Panc1 (cell line): ENCODE measurements around the gene UVSSA. TPM values are rescaled to one million over a fixed set of nuclear protein-coding genes. Genes with fewer than 3 reads are reported as not detected.

Experiments used
- ATAC-seq: fragments of 200-7000 bp; cut with Tn5 transposase; 2 replicates; pipeline ENCODE4 v1.9.1; 2020; ENCODE audit warnings: mild to moderate bottlenecking, moderate library complexity
- BruUV-seq: library from RNA; stranded (reverse); fragments of 400-500 nt; replicated peaks from 2 replicates; lab custom pipeline; 2021; lab: Mats Ljungman, UMichigan
- CTCF ChIA-PET: fragments of 300-600 bp; sonication (Branson Sonifier 250); formaldehyde crosslinking; loops from one replicate; lab custom pipeline; 2022; ENCODE audit warnings: antibody characterized with exemption; lab: Charles Lee
- POLR2A ChIA-PET: fragments of 300-600 bp; sonication (Branson Sonifier 250); formaldehyde crosslinking; loops from one replicate; lab custom pipeline; 2022; ENCODE audit warnings: antibody characterized with exemption; lab: Charles Lee
- DNase-seq: peaks from one replicate; pipeline ENCODE4 v3.0.0-alpha.2; 2010; ENCODE audit warnings: low read depth, low spot score
- H3K27ac ChIP-seq: 2 replicates; pipeline ENCODE4 v1.5.1; 2011; ENCODE audit warnings: mild to moderate bottlenecking, low read length, inconsistent platforms
- H3K27me3 ChIP-seq: fragments of 200-500 bp; sonication (Bioruptor generic); 2 replicates; pipeline ENCODE4 v1.6.0; 2014; ENCODE audit warnings: low read length, inconsistent platforms; ENCODE audit not compliant: control insufficient read depth, insufficient read depth
- H3K36me3 ChIP-seq: fragments of 200-500 bp; sonication (Bioruptor generic); 2 replicates; pipeline ENCODE4 v1.5.1; 2014; ENCODE audit warnings: inconsistent platforms, mild to moderate bottlenecking, low read length, moderate library complexity; ENCODE audit not compliant: control insufficient read depth, insufficient read depth
- H3K4me1 ChIP-seq: 2 replicates; pipeline ENCODE4 v1.5.1; 2011; ENCODE audit warnings: inconsistent platforms, mild to moderate bottlenecking, low read length, moderate library complexity; ENCODE audit not compliant: control insufficient read depth, insufficient read depth
- H3K4me3 ChIP-seq, 2 experiments: 2 replicates each; pipeline ENCODE4 v1.5.1; 2011 to 2012; ENCODE audit warnings: low read depth in 2 of 2, low read length in 2 of 2, mild to moderate bottlenecking in 2 of 2, inconsistent platforms in 1 of 2, moderate library complexity in 1 of 2
- H3K9me3 ChIP-seq: fragments of 200-500 bp; sonication (Bioruptor generic); 2 replicates; pipeline ENCODE4 v1.5.1; 2014; ENCODE audit warnings: low read depth, mild to moderate bottlenecking, inconsistent platforms, low read length, moderate library complexity; ENCODE audit not compliant: control insufficient read depth, insufficient read depth
- POLR2AphosphoS5 ChIP-seq: IDR thresholded peaks from 2 replicates; pipeline ENCODE4 v1.6.1; 2012; ENCODE audit warnings: mild to moderate bottlenecking, low read depth, low read length, moderate library complexity
- SIN3A ChIP-seq: IDR thresholded peaks from 2 replicates; pipeline ENCODE4 v1.6.1; 2012; ENCODE audit warnings: low read depth, mild to moderate bottlenecking, low read length, moderate library complexity, borderline replicate concordance; ENCODE audit not compliant: insufficient read depth
- TCF7L2 ChIP-seq: IDR thresholded peaks from 2 replicates; pipeline ENCODE4 v1.6.1; 2011; ENCODE audit warnings: mild to moderate bottlenecking, low read depth, low read length, inconsistent platforms
- in situ Hi-C: cut with HindIII; loops from 2 replicates; pipeline ENCODE4 v1.10.0; 2016; ENCODE audit warnings: low sequenced_read_pairs, low pct_unique_long_range_greater_than_20kb
- intact Hi-C: fragments of 100-400 bp; cut with micrococcal nuclease; formaldehyde crosslinking; loops from one replicate; pipeline ENCODE4 v1.10.0; 2022; ENCODE audit not compliant: unreplicated experiment
- total RNA-seq: library from RNA; stranded (reverse); gene quantifications from one replicate; pipeline ENCODE4 v1.2.1, GENCODE V29; 2021; ENCODE audit not compliant: unreplicated experiment
- TF ChIP-seq, protein P1 (sequence below), 2 experiments: IDR thresholded peaks; 2 replicates each; pipeline ENCODE4 v1.6.1; 2011 to 2012; ENCODE audit warnings: low read depth in 2 of 2, control low read depth in 1 of 2, low read length in 1 of 2, mild to moderate bottlenecking in 1 of 2, moderate library complexity in 1 of 2; ENCODE audit not compliant: insufficient read depth in 1 of 2
- TF ChIP-seq, protein P2 (sequence below): fragments of 450-650 bp; IDR thresholded peaks from 2 replicates; pipeline ENCODE4 v1.5.1; 2017; ENCODE audit warnings: mild to moderate bottlenecking

The UVSSA gene
- total RNA-seq, 1 experiment from 2014 or later, result 23.4 TPM

DNA sequence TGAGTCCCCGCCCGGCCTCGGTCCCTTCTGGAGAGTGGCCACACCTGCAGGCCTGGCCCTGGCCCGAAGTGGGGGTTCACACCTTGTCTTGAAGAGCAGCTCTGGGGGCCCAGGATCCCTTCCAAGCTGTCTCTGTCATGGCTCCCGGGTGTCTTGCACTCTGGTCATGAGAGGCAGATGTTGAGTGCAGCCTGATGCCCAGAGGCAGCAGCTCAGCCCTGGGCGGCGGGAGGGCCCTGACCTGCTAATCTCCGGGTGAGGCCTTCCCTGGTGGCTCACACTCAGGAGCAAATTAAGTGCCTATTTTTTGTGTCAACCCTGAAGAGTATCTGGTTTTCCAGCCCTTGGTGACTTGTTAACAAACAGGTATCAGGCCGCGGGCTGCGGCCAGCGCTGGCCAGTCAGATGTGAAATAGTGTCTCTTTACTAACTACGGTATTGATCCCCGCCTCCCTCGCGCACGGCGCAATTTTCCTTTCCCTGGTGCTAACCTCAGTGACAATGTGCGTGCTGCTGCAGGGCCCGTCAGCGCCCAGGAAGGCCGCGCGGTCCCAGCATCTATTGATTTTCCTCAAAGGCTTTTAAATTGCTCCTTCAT, 35.0 kb downstream of the UVSSA start:
- in situ Hi-C loops (no loop called here), intact Hi-C loops (no loop called here)
- H3K9me3 ChIP-seq, result no peaks in the 10 kb centered on the region
- no peak overlapping the region for H3K27ac ChIP-seq
- no TSS peak for BruUV-seq
- H3K27me3 ChIP-seq, result no peaks in the 10 kb centered on the region
- ATAC-seq (no peak), DNase-seq (no peak)
- ChIA-PET CTCF (no interaction called here), POLR2A (no interaction called here)
- H3K4me3 ChIP-seq, result no peak overlapping the region
- no peaks in the 10 kb centered on the region for H3K36me3 ChIP-seq
- no peaks in the 10 kb centered on the region for H3K4me1 ChIP-seq
- TF ChIP-seq, protein P1, sequence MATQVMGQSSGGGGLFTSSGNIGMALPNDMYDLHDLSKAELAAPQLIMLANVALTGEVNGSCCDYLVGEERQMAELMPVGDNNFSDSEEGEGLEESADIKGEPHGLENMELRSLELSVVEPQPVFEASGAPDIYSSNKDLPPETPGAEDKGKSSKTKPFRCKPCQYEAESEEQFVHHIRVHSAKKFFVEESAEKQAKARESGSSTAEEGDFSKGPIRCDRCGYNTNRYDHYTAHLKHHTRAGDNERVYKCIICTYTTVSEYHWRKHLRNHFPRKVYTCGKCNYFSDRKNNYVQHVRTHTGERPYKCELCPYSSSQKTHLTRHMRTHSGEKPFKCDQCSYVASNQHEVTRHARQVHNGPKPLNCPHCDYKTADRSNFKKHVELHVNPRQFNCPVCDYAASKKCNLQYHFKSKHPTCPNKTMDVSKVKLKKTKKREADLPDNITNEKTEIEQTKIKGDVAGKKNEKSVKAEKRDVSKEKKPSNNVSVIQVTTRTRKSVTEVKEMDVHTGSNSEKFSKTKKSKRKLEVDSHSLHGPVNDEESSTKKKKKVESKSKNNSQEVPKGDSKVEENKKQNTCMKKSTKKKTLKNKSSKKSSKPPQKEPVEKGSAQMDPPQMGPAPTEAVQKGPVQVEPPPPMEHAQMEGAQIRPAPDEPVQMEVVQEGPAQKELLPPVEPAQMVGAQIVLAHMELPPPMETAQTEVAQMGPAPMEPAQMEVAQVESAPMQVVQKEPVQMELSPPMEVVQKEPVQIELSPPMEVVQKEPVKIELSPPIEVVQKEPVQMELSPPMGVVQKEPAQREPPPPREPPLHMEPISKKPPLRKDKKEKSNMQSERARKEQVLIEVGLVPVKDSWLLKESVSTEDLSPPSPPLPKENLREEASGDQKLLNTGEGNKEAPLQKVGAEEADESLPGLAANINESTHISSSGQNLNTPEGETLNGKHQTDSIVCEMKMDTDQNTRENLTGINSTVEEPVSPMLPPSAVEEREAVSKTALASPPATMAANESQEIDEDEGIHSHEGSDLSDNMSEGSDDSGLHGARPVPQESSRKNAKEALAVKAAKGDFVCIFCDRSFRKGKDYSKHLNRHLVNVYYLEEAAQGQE (IDR thresholded peaks at IDR 0.05; ENCODE audit: insufficient read depth in 1 of 2, low read depth in 2 of 2, low read length in 1 of 2), result no peak
- TF ChIP-seq POLR2AphosphoS5, result no peak
- TF ChIP-seq TCF7L2, result no peak
- TF ChIP-seq, protein P2, sequence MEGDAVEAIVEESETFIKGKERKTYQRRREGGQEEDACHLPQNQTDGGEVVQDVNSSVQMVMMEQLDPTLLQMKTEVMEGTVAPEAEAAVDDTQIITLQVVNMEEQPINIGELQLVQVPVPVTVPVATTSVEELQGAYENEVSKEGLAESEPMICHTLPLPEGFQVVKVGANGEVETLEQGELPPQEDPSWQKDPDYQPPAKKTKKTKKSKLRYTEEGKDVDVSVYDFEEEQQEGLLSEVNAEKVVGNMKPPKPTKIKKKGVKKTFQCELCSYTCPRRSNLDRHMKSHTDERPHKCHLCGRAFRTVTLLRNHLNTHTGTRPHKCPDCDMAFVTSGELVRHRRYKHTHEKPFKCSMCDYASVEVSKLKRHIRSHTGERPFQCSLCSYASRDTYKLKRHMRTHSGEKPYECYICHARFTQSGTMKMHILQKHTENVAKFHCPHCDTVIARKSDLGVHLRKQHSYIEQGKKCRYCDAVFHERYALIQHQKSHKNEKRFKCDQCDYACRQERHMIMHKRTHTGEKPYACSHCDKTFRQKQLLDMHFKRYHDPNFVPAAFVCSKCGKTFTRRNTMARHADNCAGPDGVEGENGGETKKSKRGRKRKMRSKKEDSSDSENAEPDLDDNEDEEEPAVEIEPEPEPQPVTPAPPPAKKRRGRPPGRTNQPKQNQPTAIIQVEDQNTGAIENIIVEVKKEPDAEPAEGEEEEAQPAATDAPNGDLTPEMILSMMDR, result no peak
- TF ChIP-seq SIN3A, result no peak

DNA sequence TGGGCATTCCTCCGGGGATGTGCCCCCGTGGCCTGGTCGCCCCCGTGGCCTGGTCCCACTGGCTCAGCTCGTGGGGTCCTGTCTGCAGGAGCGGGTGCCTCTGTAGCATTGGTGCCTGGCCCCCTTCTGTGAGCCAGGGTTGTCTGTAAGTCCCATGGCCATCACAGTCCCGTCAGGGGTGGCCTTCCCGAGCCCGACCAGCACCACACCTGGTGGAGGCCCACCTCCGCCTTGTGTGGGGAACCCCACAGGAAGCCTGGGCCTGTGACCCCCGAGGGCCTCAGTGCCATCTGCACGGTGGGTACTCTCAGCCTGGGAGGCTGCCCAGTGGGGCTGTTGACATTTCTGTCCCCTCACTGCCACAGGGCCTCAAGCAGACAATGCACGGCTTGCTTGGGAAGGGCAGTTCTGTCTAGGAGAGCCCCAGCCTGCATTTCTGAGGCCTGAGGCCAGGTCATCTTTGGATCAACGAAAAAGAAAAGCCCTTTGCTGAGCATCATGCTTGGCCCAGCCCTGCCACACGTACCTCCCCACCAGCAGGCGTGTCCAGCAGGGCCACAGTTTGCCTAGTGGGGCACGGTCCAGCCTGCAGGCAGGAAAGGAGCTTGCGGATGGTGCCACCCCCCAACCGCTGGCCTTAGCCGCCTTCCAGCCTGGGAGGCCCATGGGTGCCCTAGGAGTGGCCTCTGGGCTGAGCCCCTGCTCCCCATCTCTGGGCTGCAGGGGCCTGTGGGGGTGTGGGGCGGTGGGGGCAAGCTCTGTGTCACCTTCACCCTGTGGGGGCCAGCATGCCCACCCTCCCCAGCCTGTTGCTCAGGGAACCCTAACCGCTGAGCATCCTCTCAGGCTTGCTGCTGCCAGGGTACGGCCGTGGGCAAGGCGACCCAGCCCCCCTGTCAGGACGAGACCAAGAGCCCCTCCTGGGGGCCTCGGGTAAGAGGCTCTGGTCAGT, 36.0 kb downstream of the UVSSA start:
- no peaks in the 10 kb centered on the region for H3K4me1 ChIP-seq
- DNase-seq (no peak), ATAC-seq (no peak)
- H3K27me3 ChIP-seq, result no peaks in the 10 kb centered on the region
- intact Hi-C loops (no loop called here), in situ Hi-C loops (no loop called here)
- BruUV-seq, result no TSS peak
- no peaks in the 10 kb centered on the region for H3K36me3 ChIP-seq
- H3K27ac ChIP-seq, result no peak overlapping the region
- TF ChIP-seq SIN3A, result no peak
- no peak for TF ChIP-seq POLR2AphosphoS5
- TF ChIP-seq TCF7L2, result no peak
- TF ChIP-seq, protein P2, result no peak
- TF ChIP-seq, protein P1 (IDR thresholded peaks at IDR 0.05; ENCODE audit: insufficient read depth in 1 of 2, low read depth in 2 of 2, low read length in 1 of 2), result no peak
- ChIA-PET POLR2A (no interaction called here), CTCF (no interaction called here)
- H3K4me3 ChIP-seq, result no peak overlapping the region
- H3K9me3 ChIP-seq, result no peaks in the 10 kb centered on the region
